ENCODE measurements around the gene PDSS2. TPM values are rescaled to one million over a fixed set of nuclear protein-coding genes. Genes with fewer than 3 reads are reported as not detected.

PDSS2 gene
- total and polyA plus RNA-seq, 3 donors from 2014 or later: 15.1 to 19.4 (median 17.0) TPM

DNA sequence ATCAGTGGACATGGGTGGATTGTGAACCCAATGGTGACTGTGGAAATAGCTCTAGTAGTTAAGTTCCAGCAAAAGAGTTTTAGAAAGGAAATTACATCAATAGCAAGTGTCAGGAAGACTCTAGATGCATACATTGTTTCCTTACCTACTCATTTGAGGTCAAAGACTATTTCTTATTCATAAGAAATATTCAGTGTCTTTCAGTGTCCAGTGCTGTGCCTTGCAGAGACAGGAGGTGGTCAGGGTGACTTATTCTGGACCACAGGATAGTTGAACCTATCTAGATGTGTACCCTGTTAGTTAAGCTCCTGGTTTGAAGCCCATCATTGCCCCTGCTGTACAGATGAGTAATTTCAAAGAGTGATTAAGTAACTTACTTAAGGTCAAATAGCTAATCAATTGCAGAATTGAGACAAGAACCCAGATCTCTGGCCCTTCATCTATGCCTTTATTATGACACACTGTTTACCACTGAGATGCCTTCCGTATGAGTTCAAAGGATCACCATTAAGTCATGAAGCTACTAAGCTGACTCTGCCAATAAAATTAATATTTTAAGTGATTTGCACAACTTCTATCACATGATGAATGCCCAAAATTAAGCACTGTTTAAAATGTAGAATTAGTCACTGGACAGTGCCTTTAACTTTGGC, 136.1 kb downstream of the PDSS2 start:
- H3K4me1 ChIP-seq: no peaks in the 10 kb centered on the region
- TF ChIP-seq, protein P1, sequence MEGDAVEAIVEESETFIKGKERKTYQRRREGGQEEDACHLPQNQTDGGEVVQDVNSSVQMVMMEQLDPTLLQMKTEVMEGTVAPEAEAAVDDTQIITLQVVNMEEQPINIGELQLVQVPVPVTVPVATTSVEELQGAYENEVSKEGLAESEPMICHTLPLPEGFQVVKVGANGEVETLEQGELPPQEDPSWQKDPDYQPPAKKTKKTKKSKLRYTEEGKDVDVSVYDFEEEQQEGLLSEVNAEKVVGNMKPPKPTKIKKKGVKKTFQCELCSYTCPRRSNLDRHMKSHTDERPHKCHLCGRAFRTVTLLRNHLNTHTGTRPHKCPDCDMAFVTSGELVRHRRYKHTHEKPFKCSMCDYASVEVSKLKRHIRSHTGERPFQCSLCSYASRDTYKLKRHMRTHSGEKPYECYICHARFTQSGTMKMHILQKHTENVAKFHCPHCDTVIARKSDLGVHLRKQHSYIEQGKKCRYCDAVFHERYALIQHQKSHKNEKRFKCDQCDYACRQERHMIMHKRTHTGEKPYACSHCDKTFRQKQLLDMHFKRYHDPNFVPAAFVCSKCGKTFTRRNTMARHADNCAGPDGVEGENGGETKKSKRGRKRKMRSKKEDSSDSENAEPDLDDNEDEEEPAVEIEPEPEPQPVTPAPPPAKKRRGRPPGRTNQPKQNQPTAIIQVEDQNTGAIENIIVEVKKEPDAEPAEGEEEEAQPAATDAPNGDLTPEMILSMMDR (IDR thresholded peaks at IDR 0.05): no peak
- TF ChIP-seq POLR2A (IDR thresholded peaks at IDR 0.05): no peak
- H3K36me3 ChIP-seq (ENCODE audit: low read depth, missing control alignments): no peaks in the 10 kb centered on the region
- WGBS, 2 donors: 94 to 100% methylated on average over 1 of the region's 1 CpG
- H3K27me3 ChIP-seq: no peaks in the 10 kb centered on the region
- intact Hi-C loops (cut with DNase I; ENCODE audit: low total_unique reads): no loop called here
- no peak overlapping the region for H3K4me3 ChIP-seq
- no peaks in the 10 kb centered on the region for H3K9me3 ChIP-seq
- H3K27ac ChIP-seq: no peak overlapping the region
- no peak for DNase-seq

DNA sequence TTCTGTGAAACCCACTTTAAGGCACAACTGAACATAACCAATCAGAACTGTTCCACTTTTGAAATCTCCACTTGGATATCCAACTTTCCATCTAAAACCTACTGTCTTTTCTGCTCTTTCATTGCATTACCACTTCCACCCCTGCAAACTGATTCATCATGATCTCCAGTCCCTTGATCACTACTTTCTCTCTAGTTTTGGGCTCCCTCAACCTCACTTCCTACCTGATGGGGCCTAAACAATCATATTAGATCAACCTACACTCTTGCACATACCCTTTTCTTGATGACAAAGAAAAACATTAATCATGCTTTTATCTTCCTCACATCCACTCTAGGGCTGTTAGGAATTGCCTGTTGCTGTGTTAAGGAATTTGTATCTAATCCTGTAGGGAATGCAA, 137.6 kb downstream of the PDSS2 start:
- TF ChIP-seq, protein P1 (IDR thresholded peaks at IDR 0.05): no peak
- no peak for TF ChIP-seq POLR2A (IDR thresholded peaks at IDR 0.05)
- Histone ChIP-seq H3K36me3 (ENCODE audit: low read depth, missing control alignments) (no peaks in the 10 kb centered on the region), H3K9me3 (no peaks in the 10 kb centered on the region), H3K27me3 (no peaks in the 10 kb centered on the region), H3K4me3 (no peak overlapping the region), H3K27ac (no peak overlapping the region), H3K4me1 (no peaks in the 10 kb centered on the region)
- DNase-seq: no peak
- intact Hi-C loops (cut with DNase I; ENCODE audit: low total_unique reads): no loop called here

DNA sequence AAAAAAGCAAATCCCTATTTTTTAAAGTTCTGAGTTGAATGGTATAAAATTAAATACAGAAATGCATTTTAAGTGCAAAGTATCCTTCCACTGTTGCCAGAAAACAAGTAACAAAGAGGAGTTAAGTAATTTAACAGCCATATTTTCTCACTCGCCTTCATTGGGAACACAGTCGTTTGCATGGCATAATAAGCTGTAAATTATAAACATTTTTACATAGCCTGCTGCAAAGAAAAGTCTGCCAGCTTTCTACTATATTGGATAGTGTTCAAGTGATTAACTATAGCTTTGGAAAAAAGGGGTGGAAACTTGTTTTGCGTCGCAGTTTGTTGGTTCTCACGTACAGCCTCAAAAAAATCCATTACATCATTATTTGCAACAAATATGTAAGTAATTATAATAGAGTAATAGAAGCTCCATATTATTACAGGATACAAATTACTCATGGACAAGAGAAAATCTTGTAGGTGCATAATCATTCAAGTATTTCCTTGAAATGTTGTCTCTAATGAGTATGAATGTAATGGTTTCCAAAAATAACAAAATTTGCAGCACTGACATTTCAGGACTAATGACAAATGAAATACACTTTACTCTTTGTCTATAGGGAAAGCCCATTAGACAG, 139.3 kb downstream of the PDSS2 start:
- Histone ChIP-seq H3K4me1 (no peaks in the 10 kb centered on the region), H3K27ac (no peak overlapping the region), H3K36me3 (ENCODE audit: low read depth, missing control alignments) (no peaks in the 10 kb centered on the region), H3K9me3 (no peaks in the 10 kb centered on the region), H3K27me3 (no peaks in the 10 kb centered on the region), H3K4me3 (no peak overlapping the region)
- intact Hi-C loops (cut with DNase I; ENCODE audit: low total_unique reads): no loop called here
- TF ChIP-seq, protein P1 (IDR thresholded peaks at IDR 0.05): no peak
- TF ChIP-seq POLR2A (IDR thresholded peaks at IDR 0.05): no peak
- 78 to 80% methylated on average over 5 of the region's 5 CpGs for WGBS, 2 donors
- DNase-seq: no peak

DNA sequence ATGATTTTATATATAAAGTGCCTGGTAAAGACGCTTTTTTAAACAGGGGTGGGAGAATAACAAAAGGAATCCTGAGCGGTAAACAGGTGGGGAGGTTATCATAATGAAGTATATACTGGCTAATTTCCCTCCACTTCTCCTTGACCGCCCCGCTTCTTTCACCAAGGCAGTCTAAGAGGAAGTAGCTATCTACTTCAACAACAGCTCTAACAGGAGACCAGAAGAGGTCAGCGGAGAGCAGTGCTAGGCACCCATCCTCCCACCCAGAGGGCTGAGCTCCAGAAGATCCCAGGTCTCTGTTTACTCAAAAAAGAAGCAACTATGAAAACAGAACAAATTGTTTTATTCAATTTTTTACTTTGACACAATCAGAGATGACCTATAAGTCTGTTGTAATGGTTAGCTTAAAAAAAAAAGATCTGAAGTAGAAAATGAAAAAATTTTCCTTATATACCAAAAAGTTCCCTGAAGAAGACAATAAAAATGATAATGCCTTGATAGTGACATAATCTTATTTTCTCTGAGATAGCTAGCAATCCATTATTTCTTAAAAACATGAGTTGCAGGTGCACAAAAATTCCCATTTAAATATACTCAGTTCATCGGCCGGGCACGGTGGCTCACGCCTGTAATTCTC, 141.1 kb downstream of the PDSS2 start:
- TF ChIP-seq, protein P1 (IDR thresholded peaks at IDR 0.05): no peak
- TF ChIP-seq POLR2A (IDR thresholded peaks at IDR 0.05): no peak
- H3K27ac ChIP-seq: no peak overlapping the region
- H3K27me3 ChIP-seq: no peaks in the 10 kb centered on the region
- WGBS, 2 donors: 67 to 76% methylated on average over 9 of the region's 9 CpGs
- no peaks in the 10 kb centered on the region for H3K4me1 ChIP-seq
- intact Hi-C loops (cut with DNase I; ENCODE audit: low total_unique reads): no loop called here
- H3K9me3 ChIP-seq: no peaks in the 10 kb centered on the region
- H3K4me3 ChIP-seq: no peak overlapping the region
- DNase-seq: peak; percentile 70
- no peaks in the 10 kb centered on the region for H3K36me3 ChIP-seq (ENCODE audit: low read depth, missing control alignments)

All from testis (tissue), 3 donors.